SK-N-MC (cell line): ENCODE results near the gene CCRL2.

Experiments used
- EZH2 ChIP-seq: fragments of 200-600 bp; sonication (generic); IDR thresholded peaks from one replicate; pipeline ENCODE4 v1.6.1; 2017; ENCODE audit warnings: antibody characterized with exemption
- POLR2AphosphoS5 ChIP-seq: IDR thresholded peaks from 2 replicates; pipeline ENCODE4 v1.6.1; 2012; ENCODE audit warnings: mild to moderate bottlenecking, low read depth, low read length, borderline replicate concordance

DNA sequence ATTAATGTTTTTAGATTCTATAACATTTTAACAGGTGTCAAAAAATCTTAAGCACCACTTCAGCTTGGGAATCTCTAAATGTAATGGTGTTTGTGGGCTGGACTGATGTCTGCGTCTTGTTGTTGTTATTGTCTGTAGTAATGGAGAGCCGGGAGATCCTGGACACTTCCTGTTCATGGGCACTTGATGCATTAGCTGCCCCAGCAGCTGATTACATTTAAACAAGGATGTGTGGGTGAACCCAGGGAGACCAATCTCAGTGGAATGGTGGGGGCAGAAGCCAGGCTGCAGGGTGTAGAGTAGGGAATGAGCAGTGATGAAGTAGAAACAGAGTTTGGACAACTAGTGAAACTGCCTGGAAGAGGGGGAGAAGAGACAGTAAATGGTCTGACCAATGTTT is 8.0 kb upstream of the CCRL2 start:
- TF ChIP-seq EZH2 (no peak), POLR2AphosphoS5 (no peak)
